GM23338 (cell line): ENCODE data around the gene NDNF. TPM values are rescaled to one million over a fixed set of nuclear protein-coding genes. Genes with fewer than 3 reads are reported as not detected.

ENCODE experiments used
- ATAC-seq: fragments of 200-7000 bp; cut with Tn5 transposase; 3 replicates; pipeline ENCODE4 v1.9.1; 2020
- DNase-seq: peaks from one replicate; pipeline ENCODE4 v3.0.0-alpha.2; 2015; ENCODE audit warnings: low spot score
- H2AFZ ChIP-seq: fragments of 200-600 bp; sonication (generic); 2 replicates; pipeline ENCODE4 v1.8.0; 2016; ENCODE audit warnings: antibody characterized with exemption, mild to moderate bottlenecking, moderate library complexity
- H3F3A ChIP-seq: fragments of 200-600 bp; sonication (generic); replicated peaks from 2 replicates; pipeline ENCODE4 v1.8.0; 2017; ENCODE audit warnings: antibody characterized with exemption, mixed run types, low read depth
- H3K27ac ChIP-seq: fragments of 200-600 bp; sonication (generic); 2 replicates; pipeline ENCODE4 v1.6.1; 2016; ENCODE audit warnings: low read depth
- H3K27me3 ChIP-seq: fragments of 200-600 bp; sonication (generic); 2 replicates; pipeline ENCODE4 v1.8.0; 2016; ENCODE audit warnings: mild to moderate bottlenecking, mixed run types, moderate library complexity; ENCODE audit not compliant: insufficient read depth
- H3K36me3 ChIP-seq: fragments of 200-600 bp; sonication (generic); 2 replicates; pipeline ENCODE4 v1.8.0; 2016; ENCODE audit warnings: mild to moderate bottlenecking; ENCODE audit not compliant: insufficient read depth
- H3K4me1 ChIP-seq: fragments of 200-600 bp; sonication (generic); 2 replicates; pipeline ENCODE4 v1.8.0; 2016; ENCODE audit warnings: mild to moderate bottlenecking, moderate library complexity; ENCODE audit not compliant: insufficient read depth
- H3K4me2 ChIP-seq: fragments of 200-600 bp; sonication (generic); 2 replicates; pipeline ENCODE4 v1.7.1; 2017; ENCODE audit warnings: mixed run types
- H3K4me3 ChIP-seq: fragments of 200-600 bp; sonication (generic); 2 replicates; pipeline ENCODE4 v1.6.1; 2016; ENCODE audit warnings: mixed run types
- H3K79me2 ChIP-seq: fragments of 200-600 bp; sonication (generic); replicated peaks from 2 replicates; pipeline ENCODE4 v1.8.0; 2017; ENCODE audit warnings: mild to moderate bottlenecking; ENCODE audit not compliant: insufficient read depth
- H3K9me2 ChIP-seq: fragments of 200-600 bp; sonication (generic); 2 replicates; pipeline ENCODE4 v1.8.0; 2017; ENCODE audit not compliant: insufficient read depth
- H4K20me1 ChIP-seq: fragments of 200-600 bp; sonication (generic); replicated peaks from 2 replicates; pipeline ENCODE4 v1.8.0; 2017; ENCODE audit warnings: mild to moderate bottlenecking; ENCODE audit not compliant: insufficient read depth
- H3K27ac Mint-ChIP-seq: 2 replicates; pipeline ENCODE4 v1.8.0; 2020; ENCODE audit warnings: inconsistent platforms, mild to moderate bottlenecking, moderate library complexity, mixed read lengths
- H3K27me3 Mint-ChIP-seq: 3 replicates; pipeline ENCODE4 v1.8.0; 2022; ENCODE audit warnings: low read depth, mild to moderate bottlenecking, moderate library complexity, mixed read lengths, inconsistent platforms; ENCODE audit not compliant: insufficient read depth, poor library complexity
- H3K36me3 Mint-ChIP-seq: 3 replicates; pipeline ENCODE4 v1.8.0; 2021; ENCODE audit warnings: low read depth, mild to moderate bottlenecking, inconsistent platforms, moderate library complexity, mixed read lengths
- H3K4me1 Mint-ChIP-seq: 3 replicates; pipeline ENCODE4 v1.8.0; 2020; ENCODE audit warnings: mild to moderate bottlenecking, inconsistent platforms, mixed read lengths
- H3K4me3 Mint-ChIP-seq: 3 replicates; pipeline ENCODE4 v1.8.0; 2021; ENCODE audit warnings: moderate library complexity, mild to moderate bottlenecking, inconsistent platforms, mixed read lengths
- H3K9me3 Mint-ChIP-seq: 3 replicates; pipeline ENCODE4 v1.8.0; 2020; ENCODE audit warnings: moderate library complexity, mild to moderate bottlenecking, inconsistent platforms, mixed read lengths
- CREB1 ChIP-seq: fragments of 250-450 bp; sonication (Bioruptor Pico); IDR thresholded peaks from 2 replicates; pipeline ENCODE4 v1.5.0; 2020; ENCODE audit warnings: low read depth, mild to moderate bottlenecking, moderate library complexity
- CTCF ChIP-seq, 2 experiments: fragments of 200-600 bp in 1 of 2; sonication (generic) in 1 of 2; conservative IDR thresholded peaks; 2 replicates each; pipeline versions ENCODE4 v1.5.1 to v1.6.1; 2016 to 2017; ENCODE audit warnings: antibody characterized with exemption in 2 of 2, low read depth in 2 of 2, mild to moderate bottlenecking in 2 of 2, moderate library complexity in 1 of 2
- EZH2 ChIP-seq: fragments of 200-600 bp; sonication (generic); IDR thresholded peaks from one replicate; pipeline ENCODE4 v1.8.0; 2017; ENCODE audit warnings: antibody characterized with exemption, mild to moderate bottlenecking, low read depth; ENCODE audit not compliant: unreplicated experiment
- JUNB ChIP-seq: IDR thresholded peaks from one replicate; pipeline ENCODE4 v1.6.1; 2016; ENCODE audit warnings: antibody characterized with exemption; ENCODE audit not compliant: unreplicated experiment
- NANOG ChIP-seq: IDR thresholded peaks from 2 replicates; pipeline ENCODE4 v1.6.1; 2016; ENCODE audit warnings: antibody characterized with exemption, borderline replicate concordance
- STAT1 ChIP-seq: IDR thresholded peaks from one replicate; pipeline ENCODE4 v1.6.1; 2016; ENCODE audit warnings: antibody characterized with exemption; ENCODE audit not compliant: unreplicated experiment
- ZNF114 ChIP-seq: fragments of 250-450 bp; sonication (Bioruptor Pico); IDR thresholded peaks from 2 replicates; pipeline ENCODE4 v1.5.0; 2020; ENCODE audit warnings: mild to moderate bottlenecking, moderate library complexity
- polyA plus RNA-seq: library from polyadenylated mRNA; unstranded; fragments of >200 nt; fragmentation: Nextera tagmentation; extraction: Ambion mirVana; gene quantifications from 2 replicates; pipeline ENCODE4 v1.2.1, GENCODE V29; 2016
- total RNA-seq: library from RNA; depleted of rRNA; stranded (reverse); fragments of >200 nt; shearing (Covaris generic); gene quantifications from 2 replicates; pipeline ENCODE4 v1.2.3, GENCODE V29; 2014
- TF ChIP-seq, protein P1 (sequence below): IDR thresholded peaks from 2 replicates; pipeline ENCODE4 v1.6.1; 2016; ENCODE audit warnings: antibody characterized with exemption

Gene NDNF
- total and polyA plus RNA-seq, 2 experiments from 2014 or later = 0.31 to 0.73 TPM

GRCh38 chr4:121018543-121018942, 53.8 kb downstream of the NDNF start:
- Histone ChIP-seq H3K9me2 (no peaks in the 10 kb centered on the region; the same call in 1 of the 2 replicates), H3K79me2 (no peaks in the 10 kb centered on the region), H3K36me3 (no peaks in the 10 kb centered on the region), H4K20me1 (no peaks in the 10 kb centered on the region), H3K27ac (no peak overlapping the region), H3K27me3 (no peaks in the 10 kb centered on the region), H2AFZ (no peak overlapping the region), H3K4me1 (no peaks in the 10 kb centered on the region), H3K4me3 (no peak overlapping the region), H3K4me2 (no peak overlapping the region), H3F3A (no peaks in the 10 kb centered on the region)
- Mint-ChIP-seq H3K36me3 (no peaks in the 10 kb centered on the region), H3K9me3 (no peaks in the 10 kb centered on the region), H3K4me3 (no peak overlapping the region), H3K4me1 (no peaks in the 10 kb centered on the region), H3K27ac (no peak overlapping the region), H3K27me3 (no peaks in the 10 kb centered on the region)
- no peak for TF ChIP-seq JUNB
- no peak for TF ChIP-seq EZH2
- TF ChIP-seq CTCF (conservative IDR thresholded peaks at IDR 0.05; ENCODE audit: low read depth in 2 of 2) = no peak
- TF ChIP-seq CREB1 (CRISPR knock-in tag) = no peak
- ATAC-seq (no peak), DNase-seq (no peak)

DNA sequence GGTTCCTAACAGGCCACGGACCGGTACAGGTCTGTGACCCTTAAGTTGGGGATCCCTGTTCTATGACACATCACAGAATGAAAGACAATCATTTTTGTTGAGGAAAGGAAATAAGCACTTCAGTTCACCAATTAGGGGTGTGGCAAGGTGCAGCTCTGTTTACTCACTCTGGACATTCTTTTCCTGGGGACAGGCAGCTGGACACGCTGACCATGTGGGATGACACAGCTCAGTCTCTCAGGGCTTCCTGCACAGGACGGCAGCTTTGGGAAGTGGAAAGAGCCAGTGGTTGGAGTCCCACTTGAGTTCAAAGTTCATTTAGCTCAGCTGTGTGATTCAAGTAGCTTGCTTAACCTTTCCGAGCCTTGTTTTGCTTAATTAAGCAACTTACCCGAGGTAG, 55.7 kb downstream of the NDNF start:
- Mint-ChIP-seq H3K27ac (no peak overlapping the region), H3K9me3 (no peaks in the 10 kb centered on the region), H3K4me1 (peaks cover 16% of the 10 kb centered on the region), H3K36me3 (no peaks in the 10 kb centered on the region), H3K27me3 (no peaks in the 10 kb centered on the region), H3K4me3 (no peak overlapping the region)
- no peak overlapping the region for H3K4me2 ChIP-seq
- TF ChIP-seq STAT1 (no peak), NANOG (no peak), ZNF114 (CRISPR knock-in tag) (no peak)
- H3F3A ChIP-seq = no peaks in the 10 kb centered on the region
- no peaks in the 10 kb centered on the region for H3K36me3 ChIP-seq
- H2AFZ ChIP-seq = peak overlapping the region; percentile 67; the same call in 1 of the 2 replicates
- DNase-seq (no peak), ATAC-seq (no peak)
- H3K27ac ChIP-seq = no peak overlapping the region
- no peaks in the 10 kb centered on the region for H3K79me2 ChIP-seq
- no peaks in the 10 kb centered on the region for H3K27me3 ChIP-seq
- peaks cover 10% of the 10 kb centered on the region for H3K4me1 ChIP-seq
- H3K9me2 ChIP-seq = no peaks in the 10 kb centered on the region; the same call in 1 of the 2 replicates
- H3K4me3 ChIP-seq = no peak overlapping the region
- no peaks in the 10 kb centered on the region for H4K20me1 ChIP-seq

DNA sequence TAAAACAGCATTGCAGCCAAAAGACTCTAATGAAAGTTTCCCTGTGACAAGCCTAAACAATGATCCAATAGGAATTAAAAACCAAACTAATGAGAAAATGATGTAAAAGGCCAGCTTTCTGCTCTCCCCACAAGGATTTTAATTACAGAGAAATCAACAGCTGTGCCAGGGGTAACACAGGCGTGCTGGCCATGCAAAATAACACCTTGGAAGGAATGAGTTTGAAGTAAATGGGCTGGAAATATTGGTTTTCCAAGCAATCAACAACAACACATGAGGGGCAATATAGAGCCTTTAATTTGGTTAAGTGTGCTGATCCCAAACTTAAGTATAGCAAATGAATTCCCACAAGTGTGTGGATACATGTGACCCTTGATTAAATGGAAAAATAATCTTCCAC, 56.9 kb downstream of the NDNF start:
- no peaks in the 10 kb centered on the region for H3K36me3 ChIP-seq
- Mint-ChIP-seq H3K9me3 (no peaks in the 10 kb centered on the region), H3K27ac (no peak overlapping the region), H3K4me3 (no peak overlapping the region), H3K27me3 (no peaks in the 10 kb centered on the region), H3K36me3 (no peaks in the 10 kb centered on the region), H3K4me1 (peaks cover 26% of the 10 kb centered on the region)
- H3K79me2 ChIP-seq = no peaks in the 10 kb centered on the region
- H3F3A ChIP-seq = no peaks in the 10 kb centered on the region
- no peak overlapping the region for H3K4me3 ChIP-seq
- H3K4me2 ChIP-seq = no peak overlapping the region
- H3K4me1 ChIP-seq = peaks cover 19% of the 10 kb centered on the region
- no peaks in the 10 kb centered on the region; the same call in 1 of the 2 replicates for H3K9me2 ChIP-seq
- ATAC-seq (no peak), DNase-seq (no peak)
- no peak overlapping the region for H3K27ac ChIP-seq
- TF ChIP-seq JUNB (no peak), CREB1 (CRISPR knock-in tag) (no peak)
- TF ChIP-seq, protein P1, sequence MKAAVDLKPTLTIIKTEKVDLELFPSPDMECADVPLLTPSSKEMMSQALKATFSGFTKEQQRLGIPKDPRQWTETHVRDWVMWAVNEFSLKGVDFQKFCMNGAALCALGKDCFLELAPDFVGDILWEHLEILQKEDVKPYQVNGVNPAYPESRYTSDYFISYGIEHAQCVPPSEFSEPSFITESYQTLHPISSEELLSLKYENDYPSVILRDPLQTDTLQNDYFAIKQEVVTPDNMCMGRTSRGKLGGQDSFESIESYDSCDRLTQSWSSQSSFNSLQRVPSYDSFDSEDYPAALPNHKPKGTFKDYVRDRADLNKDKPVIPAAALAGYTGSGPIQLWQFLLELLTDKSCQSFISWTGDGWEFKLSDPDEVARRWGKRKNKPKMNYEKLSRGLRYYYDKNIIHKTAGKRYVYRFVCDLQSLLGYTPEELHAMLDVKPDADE = no peak
- H3K27me3 ChIP-seq = no peaks in the 10 kb centered on the region
- no peaks in the 10 kb centered on the region for H4K20me1 ChIP-seq
- no peak overlapping the region for H2AFZ ChIP-seq
